PFSK-1 (cell line): ENCODE measurements around the gene KDM4C.

Experiments used
- TAF1 ChIP-seq: IDR thresholded peaks from 2 replicates; pipeline ENCODE4 v1.6.1; 2012; ENCODE audit warnings: low read length, control low read depth, borderline replicate concordance; ENCODE audit not compliant: insufficient read depth
- TF ChIP-seq, protein P1 (sequence below), 2 experiments: IDR thresholded peaks; 2 replicates each; pipeline versions ENCODE4 v1.6.1 to v1.8.0; 2011 to 2012; ENCODE audit warnings: low read depth in 2 of 2, low read length in 2 of 2, control low read depth in 1 of 2, inconsistent platforms in 1 of 2, mild to moderate bottlenecking in 1 of 2, moderate library complexity in 1 of 2; ENCODE audit not compliant: insufficient read depth in 1 of 2

GRCh38 chr9:6896562-6896961 lies 138.8 kb downstream of the KDM4C start:
- TF ChIP-seq TAF1: no peak
- TF ChIP-seq, protein P1, sequence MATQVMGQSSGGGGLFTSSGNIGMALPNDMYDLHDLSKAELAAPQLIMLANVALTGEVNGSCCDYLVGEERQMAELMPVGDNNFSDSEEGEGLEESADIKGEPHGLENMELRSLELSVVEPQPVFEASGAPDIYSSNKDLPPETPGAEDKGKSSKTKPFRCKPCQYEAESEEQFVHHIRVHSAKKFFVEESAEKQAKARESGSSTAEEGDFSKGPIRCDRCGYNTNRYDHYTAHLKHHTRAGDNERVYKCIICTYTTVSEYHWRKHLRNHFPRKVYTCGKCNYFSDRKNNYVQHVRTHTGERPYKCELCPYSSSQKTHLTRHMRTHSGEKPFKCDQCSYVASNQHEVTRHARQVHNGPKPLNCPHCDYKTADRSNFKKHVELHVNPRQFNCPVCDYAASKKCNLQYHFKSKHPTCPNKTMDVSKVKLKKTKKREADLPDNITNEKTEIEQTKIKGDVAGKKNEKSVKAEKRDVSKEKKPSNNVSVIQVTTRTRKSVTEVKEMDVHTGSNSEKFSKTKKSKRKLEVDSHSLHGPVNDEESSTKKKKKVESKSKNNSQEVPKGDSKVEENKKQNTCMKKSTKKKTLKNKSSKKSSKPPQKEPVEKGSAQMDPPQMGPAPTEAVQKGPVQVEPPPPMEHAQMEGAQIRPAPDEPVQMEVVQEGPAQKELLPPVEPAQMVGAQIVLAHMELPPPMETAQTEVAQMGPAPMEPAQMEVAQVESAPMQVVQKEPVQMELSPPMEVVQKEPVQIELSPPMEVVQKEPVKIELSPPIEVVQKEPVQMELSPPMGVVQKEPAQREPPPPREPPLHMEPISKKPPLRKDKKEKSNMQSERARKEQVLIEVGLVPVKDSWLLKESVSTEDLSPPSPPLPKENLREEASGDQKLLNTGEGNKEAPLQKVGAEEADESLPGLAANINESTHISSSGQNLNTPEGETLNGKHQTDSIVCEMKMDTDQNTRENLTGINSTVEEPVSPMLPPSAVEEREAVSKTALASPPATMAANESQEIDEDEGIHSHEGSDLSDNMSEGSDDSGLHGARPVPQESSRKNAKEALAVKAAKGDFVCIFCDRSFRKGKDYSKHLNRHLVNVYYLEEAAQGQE (IDR thresholded peaks at IDR 0.05; ENCODE audit: insufficient read depth in 1 of 2, low read depth in 2 of 2, low read length in 2 of 2): no peak
